Anterior cingulate cortex (tissue), 58 donors: ENCODE results near the gene ARL5B.
A peak's percentile ranks its signal among the peaks of the same experiment; 100 is the strongest.
"Not testable (repeated sequence)": the region's sequence is repeated elsewhere in the genome, so short reads cannot be mapped to it uniquely, and the experiment has no call there.

ENCODE experiments used
- DNase-seq, 58 donors: peaks; one replicate each; lab custom pipeline; 2025; lab: John Stamatoyannopoulos, UW

The ARL5B gene, protein sequence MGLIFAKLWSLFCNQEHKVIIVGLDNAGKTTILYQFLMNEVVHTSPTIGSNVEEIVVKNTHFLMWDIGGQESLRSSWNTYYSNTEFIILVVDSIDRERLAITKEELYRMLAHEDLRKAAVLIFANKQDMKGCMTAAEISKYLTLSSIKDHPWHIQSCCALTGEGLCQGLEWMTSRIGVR

GRCh38 chr10:18659125-18659818, at the start of gene ARL5B:
Gene ARL5B (plus strand): TSS chr10:18659431. CDS start chr10:18659638, 207 bp downstream.
- peak; percentile 73 to 98 (median 95) for DNase-seq

GRCh38 chr10:18610517-18610916, 48.7 kb upstream of the ARL5B start:
- DNase-seq, result no peak

DNA sequence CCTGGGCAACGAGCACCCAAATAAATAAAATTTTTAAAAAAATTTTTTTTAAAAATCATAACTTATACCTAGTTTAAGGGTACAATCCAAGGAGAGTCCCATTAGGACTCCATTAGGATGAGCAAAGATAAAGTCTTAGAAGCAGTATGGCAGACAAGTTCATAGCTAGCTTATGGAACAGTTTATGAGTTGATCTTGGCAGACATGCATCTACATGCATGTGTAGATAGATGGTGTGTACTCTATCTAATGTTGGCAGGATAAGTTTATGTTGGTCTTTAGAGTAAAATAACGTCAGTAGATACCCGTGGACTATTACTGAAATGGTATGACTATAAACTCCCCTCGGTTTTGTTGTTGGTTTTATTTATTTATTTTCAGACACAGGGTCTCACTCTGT, 48.1 kb upstream of the ARL5B start:
- no peak for DNase-seq

- no peak for DNase-seq
Measured at GRCh38 chr10:18615618-18616017, 43.6 kb upstream of the ARL5B start.

GRCh38 chr10:18616337-18616736, 42.9 kb upstream of the ARL5B start:
- DNase-seq, result no peak

DNA sequence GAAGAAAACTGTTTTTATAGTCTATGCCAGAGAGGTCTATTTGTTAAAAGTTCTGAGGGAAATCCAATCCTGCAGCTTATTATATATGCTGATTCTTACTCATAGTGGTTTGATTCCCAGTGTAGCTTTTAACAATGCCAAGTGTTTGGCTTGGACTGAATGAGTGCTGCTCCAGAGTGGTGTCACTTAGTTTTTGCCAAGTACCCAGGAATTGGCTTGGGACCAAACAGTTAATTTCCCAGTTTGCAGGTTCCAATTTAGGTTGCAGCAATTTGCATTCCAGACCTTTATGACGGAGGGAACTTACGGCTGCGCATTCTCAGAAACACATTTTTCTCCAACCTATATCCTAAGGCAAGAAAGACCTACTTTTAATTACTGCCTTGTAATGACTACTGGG, 40.2 kb upstream of the ARL5B start:
- peak in 7 of 58 donors; percentile 0 to 25 (median 4) for DNase-seq

GRCh38 chr10:18620856-18621255, 38.4 kb upstream of the ARL5B start:
- no peak for DNase-seq

DNA sequence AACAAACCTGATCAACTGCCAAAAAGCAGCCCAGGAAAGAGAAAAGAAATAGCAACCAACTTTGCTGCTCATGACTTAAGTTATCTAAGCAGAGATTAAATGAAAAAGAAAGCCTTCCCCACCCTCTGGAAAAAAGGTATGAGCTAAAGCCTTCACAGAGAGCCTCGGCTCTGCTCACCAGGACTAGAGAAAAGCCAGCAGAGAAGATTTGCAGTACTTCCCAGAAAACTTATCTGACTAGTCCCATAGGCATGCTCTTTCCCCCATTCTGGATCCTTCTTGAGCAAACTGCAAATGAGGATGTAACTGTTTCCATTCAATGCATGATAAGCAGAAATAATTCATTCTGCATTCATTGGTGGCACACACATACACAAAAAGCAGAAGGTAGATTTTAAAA, 35.6 kb upstream of the ARL5B start:
- not testable (repeated sequence) for DNase-seq

- DNase-seq, result no peak
Measured at GRCh38 chr10:18625886-18626285, 33.3 kb upstream of the ARL5B start.

GRCh38 chr10:18627452-18628018, 31.7 kb upstream of the ARL5B start:
- peak in 43 of 58 donors; percentile 1 to 79 (median 26) for DNase-seq

DNA sequence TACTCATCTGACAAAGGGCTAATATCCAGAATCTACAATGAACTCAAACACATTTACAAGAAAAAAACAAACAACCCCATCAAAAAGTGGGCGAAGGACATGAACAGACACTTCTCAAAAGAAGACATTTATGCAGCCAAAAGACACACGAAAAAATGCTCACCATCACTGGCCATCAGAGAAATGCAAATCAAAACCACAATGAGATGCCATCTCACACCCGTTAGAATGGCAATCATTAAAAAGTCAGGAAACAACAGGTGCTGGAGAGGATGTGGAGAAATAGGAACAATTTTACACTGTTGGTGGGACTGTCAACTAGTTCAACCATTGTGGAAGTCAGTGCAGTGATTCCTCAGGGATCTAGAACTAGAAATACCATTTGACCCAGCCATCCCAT, 26.7 kb upstream of the ARL5B start:
- DNase-seq, result not testable (repeated sequence)

GRCh38 chr10:18635995-18636394, 23.2 kb upstream of the ARL5B start:
- no peak for DNase-seq

DNA sequence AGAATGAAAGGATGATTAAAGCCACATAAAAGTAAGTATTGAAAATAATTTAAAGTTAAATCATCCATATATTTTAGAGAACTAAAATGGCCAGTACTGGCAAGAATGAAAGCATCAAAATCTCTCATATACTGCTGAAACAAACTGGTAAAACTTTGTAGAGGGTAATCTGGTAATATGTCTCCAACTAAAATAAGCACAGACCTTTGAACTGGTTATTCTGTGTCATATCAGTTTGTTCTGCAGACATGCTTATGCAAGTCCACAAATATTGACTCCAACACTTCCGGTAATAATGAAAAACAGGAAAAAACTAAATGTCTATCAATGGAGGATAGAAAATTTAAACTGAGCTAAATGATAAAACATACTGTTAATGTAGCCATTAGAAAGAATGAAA, 21.8 kb upstream of the ARL5B start:
- not testable (repeated sequence) for DNase-seq

GRCh38 chr10:18639719-18640118, 19.5 kb upstream of the ARL5B start:
- not testable (repeated sequence) for DNase-seq

DNA sequence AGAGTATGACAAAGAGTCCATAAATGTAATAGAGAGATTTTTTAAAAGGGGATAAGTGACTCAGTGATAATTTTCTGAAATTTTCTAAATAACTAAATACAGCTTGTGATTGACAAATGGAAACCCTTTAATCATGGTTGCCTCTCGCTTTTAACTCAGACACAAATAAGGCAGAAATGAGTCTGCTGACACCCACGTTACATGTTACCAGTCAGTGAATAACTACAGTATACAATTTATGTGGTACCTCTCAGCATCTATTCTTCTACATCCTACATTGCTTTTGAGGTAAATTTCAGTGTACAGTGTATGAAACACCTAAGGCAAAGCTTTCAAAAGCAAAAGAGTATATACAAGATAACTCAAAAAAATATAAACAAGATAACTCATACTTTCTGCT, 12.1 kb upstream of the ARL5B start:
- DNase-seq, result no peak

DNA sequence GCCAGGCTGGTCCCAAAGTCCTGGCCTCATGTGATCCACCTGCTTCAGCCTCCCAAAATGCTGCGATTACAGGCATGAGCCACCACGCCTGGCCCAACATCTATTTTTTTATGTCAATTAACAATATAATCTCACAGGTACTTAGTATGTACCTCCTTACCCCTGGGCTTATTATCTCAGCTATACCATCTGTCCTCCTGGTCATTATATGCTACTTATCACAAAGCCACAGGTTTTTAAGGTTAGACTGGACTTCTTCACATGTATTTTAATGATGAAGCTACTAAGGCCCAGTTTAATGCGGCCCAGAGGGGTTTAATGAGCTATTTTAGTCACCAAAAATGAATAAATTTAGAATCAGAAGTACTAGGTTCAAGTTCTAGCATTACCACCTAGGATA, 11.3 kb upstream of the ARL5B start:
- no peak for DNase-seq

- DNase-seq, result no peak
Measured at GRCh38 chr10:18649364-18649959, 9.8 kb upstream of the ARL5B start.

DNA sequence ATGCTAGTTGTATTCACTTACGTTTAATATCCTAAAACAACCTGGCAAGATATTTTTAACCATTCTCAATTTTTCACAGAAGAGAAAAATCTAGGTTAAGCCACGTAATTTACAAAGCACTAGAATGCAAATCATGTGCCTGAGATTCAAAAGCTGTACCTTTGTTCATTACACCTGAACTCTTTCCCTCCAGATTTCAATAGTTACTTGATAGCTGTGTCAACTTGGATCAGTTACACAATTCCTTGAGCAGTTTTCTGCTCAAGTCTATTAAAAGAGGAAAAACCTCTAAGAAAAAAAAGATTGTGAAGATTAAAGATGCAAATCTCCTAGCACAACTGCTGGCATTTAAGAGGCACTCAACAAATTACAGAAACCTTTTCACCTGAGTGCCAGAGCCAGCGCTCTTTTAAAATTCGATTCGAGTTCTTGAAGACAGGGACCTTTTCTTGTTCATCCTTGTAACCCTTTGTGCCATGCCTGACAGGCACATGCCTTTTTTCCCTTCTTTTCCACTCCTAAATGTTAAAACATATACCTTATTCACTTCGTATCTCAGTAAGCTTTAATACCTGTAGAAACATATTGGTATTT, 8.7 kb upstream of the ARL5B start:
- DNase-seq, result no peak

DNA sequence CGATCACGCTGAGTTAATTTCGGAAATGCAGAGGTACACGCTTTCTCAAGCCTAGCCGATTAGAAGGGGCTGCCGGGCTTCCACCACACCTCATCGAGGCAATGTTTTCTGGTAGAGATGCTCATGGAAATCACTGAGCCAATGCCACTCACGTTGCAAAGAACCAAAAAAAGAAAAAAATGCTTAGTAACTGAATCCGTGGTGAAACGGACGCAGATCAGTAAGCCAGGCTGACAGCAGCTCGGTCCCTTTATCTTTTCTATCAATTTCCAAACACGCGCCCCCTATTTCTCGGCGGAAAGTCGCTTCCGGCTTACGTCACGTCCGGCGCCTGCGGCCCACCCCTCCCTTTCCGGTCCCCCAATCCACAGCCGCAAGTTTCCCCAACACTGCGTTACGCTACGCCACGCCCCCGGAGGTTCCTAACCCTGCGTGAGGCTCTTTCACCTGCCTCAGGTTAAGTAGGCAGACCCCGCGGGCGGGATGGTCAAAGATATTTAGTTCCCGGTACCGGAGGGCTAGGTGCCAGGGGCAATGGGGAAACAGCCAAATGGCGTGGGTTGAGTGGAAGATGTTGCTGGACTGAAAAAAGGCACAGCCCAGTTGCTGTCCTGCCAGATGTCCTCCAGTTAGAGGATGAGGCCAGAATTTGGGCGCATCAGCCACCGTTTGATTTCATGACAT, 7.8 kb upstream of the ARL5B start, which contains the start of gene NSUN6:
TSS of gene NSUN6 (minus strand) at position 264 of the 684 bp plus-strand sequence. CDS start 384 bp downstream, outside the sequence.
- peak; percentile 42 to 91 (median 83) for DNase-seq

- DNase-seq, result no peak
Measured at GRCh38 chr10:18653112-18653511, 6.1 kb upstream of the ARL5B start.
